ENCODE measurements around the gene RHBDD1. TPM values are rescaled to one million over a fixed set of nuclear protein-coding genes. Genes with fewer than 3 reads are reported as not detected.

Gene RHBDD1
- total RNA-seq, 2 donors from 2014 or later: 10.2 to 17.3 TPM

- no peaks in the 10 kb centered on the region for H3K9me3 ChIP-seq
- H3K36me3 ChIP-seq: no peaks in the 10 kb centered on the region
- ATAC-seq (ENCODE audit: insufficient number of reproducible peaks, low FRiP score, low read depth) (no peak), DNase-seq (ENCODE audit: low spot score) (no peak)
- no peaks in the 10 kb centered on the region for H3K27me3 ChIP-seq (replicated peaks; ENCODE audit: insufficient read depth)
- no peak overlapping the region for H3K27ac ChIP-seq
- no peaks in the 10 kb centered on the region for H3K4me1 ChIP-seq (ENCODE audit: control insufficient read depth in 1 of 2, low read depth in 2 of 2)
- no peak for TF ChIP-seq CTCF (IDR thresholded peaks at IDR 0.05)
- no peak overlapping the region for H3K4me3 ChIP-seq
These were observed 141.9 kb downstream of the RHBDD1 start for GRCh38 chr2:226977775-226978190.

- Histone ChIP-seq H3K27me3 (replicated peaks; ENCODE audit: insufficient read depth) (no peaks in the 10 kb centered on the region), H3K4me3 (no peak overlapping the region), H3K4me1 (ENCODE audit: control insufficient read depth in 1 of 2, low read depth in 2 of 2) (no peaks in the 10 kb centered on the region), H3K36me3 (no peaks in the 10 kb centered on the region), H3K27ac (no peak overlapping the region), H3K9me3 (no peaks in the 10 kb centered on the region)
- DNase-seq (ENCODE audit: low spot score) (no peak), ATAC-seq (ENCODE audit: insufficient number of reproducible peaks, low FRiP score, low read depth) (no peak)
- no peak for TF ChIP-seq CTCF (IDR thresholded peaks at IDR 0.05)
These were observed 142.4 kb downstream of the RHBDD1 start for GRCh38 chr2:226978300-226978699.

GRCh38 chr2:226979004-226979403 is 143.2 kb downstream of the RHBDD1 start:
- DNase-seq (ENCODE audit: low spot score) (no peak), ATAC-seq (ENCODE audit: insufficient number of reproducible peaks, low FRiP score, low read depth) (no peak)
- H3K27me3 ChIP-seq (replicated peaks; ENCODE audit: insufficient read depth): no peaks in the 10 kb centered on the region
- H3K4me1 ChIP-seq (ENCODE audit: control insufficient read depth in 1 of 2, low read depth in 2 of 2): no peaks in the 10 kb centered on the region
- no peaks in the 10 kb centered on the region for H3K9me3 ChIP-seq
- TF ChIP-seq CTCF (IDR thresholded peaks at IDR 0.05): no peak
- H3K27ac ChIP-seq: no peak overlapping the region
- H3K36me3 ChIP-seq: no peaks in the 10 kb centered on the region
- H3K4me3 ChIP-seq: no peak overlapping the region

- Histone ChIP-seq H3K4me3 (no peak overlapping the region), H3K27me3 (replicated peaks; ENCODE audit: insufficient read depth) (no peaks in the 10 kb centered on the region), H3K9me3 (no peaks in the 10 kb centered on the region), H3K36me3 (no peaks in the 10 kb centered on the region), H3K27ac (no peak overlapping the region), H3K4me1 (ENCODE audit: control insufficient read depth in 1 of 2, low read depth in 2 of 2) (peaks cover 0 to 9% of the 10 kb centered on the region in 2 donors)
- no peak for ATAC-seq (ENCODE audit: insufficient number of reproducible peaks, low FRiP score, low read depth)
- no peak for DNase-seq (ENCODE audit: low spot score)
- no peak for TF ChIP-seq CTCF (IDR thresholded peaks at IDR 0.05)
These were observed 146.0 kb downstream of the RHBDD1 start for GRCh38 chr2:226981791-226982326.

GRCh38 chr2:226983895-226984749 is 148.3 kb downstream of the RHBDD1 start:
- no peak for TF ChIP-seq CTCF (IDR thresholded peaks at IDR 0.05)

More at GRCh38 chr2:226983895-226984749, 148.3 kb downstream of the RHBDD1 start:
- Histone ChIP-seq H3K36me3 (no peaks in the 10 kb centered on the region), H3K27me3 (replicated peaks; ENCODE audit: insufficient read depth) (no peaks in the 10 kb centered on the region), H3K27ac (no peak overlapping the region), H3K4me1 (ENCODE audit: control insufficient read depth in 1 of 2, low read depth in 2 of 2) (peaks cover 0 to 9% of the 10 kb centered on the region in 2 donors), H3K4me3 (no peak overlapping the region), H3K9me3 (no peaks in the 10 kb centered on the region)
- DNase-seq (ENCODE audit: low spot score) (no peak), ATAC-seq (ENCODE audit: insufficient number of reproducible peaks, low FRiP score, low read depth) (no peak)
